Calu3 (cell line): ENCODE results near the gene PSMD8. TPM values are rescaled to one million over a fixed set of nuclear protein-coding genes. Genes with fewer than 3 reads are reported as not detected.
A peak's percentile ranks its signal among the peaks of the same experiment; 100 is the strongest.

Source experiments
- BruUV-seq: library from RNA; stranded (reverse); fragments of 400-500 nt; replicated peaks from 2 replicates; lab custom pipeline; 2021; lab: Mats Ljungman, UMichigan
- CTCF ChIA-PET: fragments of 300-600 bp; sonication (Branson Sonifier 250); formaldehyde crosslinking; loops from one replicate; lab custom pipeline; 2022; ENCODE audit warnings: antibody characterized with exemption; lab: Charles Lee
- DNase-seq: peaks from one replicate; pipeline ENCODE4 v3.0.0; 2022
- H3K27ac Mint-ChIP-seq: one replicate; pipeline ENCODE4 v1.8.0; 2022; ENCODE audit warnings: mixed read lengths; ENCODE audit not compliant: unreplicated experiment
- H3K27me3 Mint-ChIP-seq: one replicate; pipeline ENCODE4 v1.8.0; 2022; ENCODE audit warnings: mixed read lengths; ENCODE audit not compliant: unreplicated experiment
- H3K36me3 Mint-ChIP-seq: one replicate; pipeline ENCODE4 v1.8.0; 2022; ENCODE audit warnings: mild to moderate bottlenecking, moderate library complexity, mixed read lengths; ENCODE audit not compliant: insufficient read depth, unreplicated experiment
- H3K4me1 Mint-ChIP-seq: one replicate; pipeline ENCODE4 v1.8.0; 2022; ENCODE audit warnings: mild to moderate bottlenecking, low read depth, mixed read lengths; ENCODE audit not compliant: unreplicated experiment
- H3K4me3 Mint-ChIP-seq: one replicate; pipeline ENCODE4 v1.8.0; 2022; ENCODE audit warnings: mild to moderate bottlenecking, low read depth, moderate library complexity, mixed read lengths; ENCODE audit not compliant: unreplicated experiment
- H3K9me3 Mint-ChIP-seq: one replicate; pipeline ENCODE4 v1.8.0; 2022; ENCODE audit warnings: low read depth, mixed read lengths; ENCODE audit not compliant: unreplicated experiment
- intact Hi-C: fragments of 100-400 bp; cut with micrococcal nuclease; formaldehyde crosslinking; loops from one replicate; pipeline ENCODE4 v1.10.0; 2022; ENCODE audit not compliant: unreplicated experiment
- total RNA-seq: library from RNA; stranded (reverse); gene quantifications from 2 replicates; pipeline ENCODE4 v1.2.3, GENCODE V29; 2022
- TF ChIP-seq, protein P1 (sequence below): fragments of 200-600 bp; IDR thresholded peaks from one replicate; pipeline ENCODE4 v1.8.0; 2022; ENCODE audit warnings: antibody characterized with exemption; ENCODE audit not compliant: unreplicated experiment

PSMD8 gene
- total RNA-seq, 1 experiment from 2014 or later, result 233 TPM

DNA sequence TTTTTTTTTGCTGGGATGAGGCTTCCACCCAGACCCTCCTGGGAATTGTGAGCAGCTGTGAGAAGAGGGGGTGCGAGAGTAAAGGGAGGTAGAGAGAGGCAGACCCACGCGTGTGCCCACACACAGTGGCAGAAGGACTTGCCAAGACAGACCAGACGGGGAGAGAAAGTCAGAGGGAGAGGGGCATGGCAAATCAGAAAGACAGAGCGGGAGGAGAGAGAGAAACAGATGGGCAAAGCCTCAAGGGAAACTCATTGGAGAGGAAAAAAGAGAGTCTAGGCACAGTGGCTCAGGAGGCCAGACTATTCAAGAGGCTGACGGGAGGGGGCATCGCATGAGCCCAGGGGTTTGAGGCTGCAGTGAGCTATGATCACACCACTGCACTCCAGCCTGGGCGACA lies 21.8 kb upstream of the PSMD8 start:
- TF ChIP-seq, protein P1, sequence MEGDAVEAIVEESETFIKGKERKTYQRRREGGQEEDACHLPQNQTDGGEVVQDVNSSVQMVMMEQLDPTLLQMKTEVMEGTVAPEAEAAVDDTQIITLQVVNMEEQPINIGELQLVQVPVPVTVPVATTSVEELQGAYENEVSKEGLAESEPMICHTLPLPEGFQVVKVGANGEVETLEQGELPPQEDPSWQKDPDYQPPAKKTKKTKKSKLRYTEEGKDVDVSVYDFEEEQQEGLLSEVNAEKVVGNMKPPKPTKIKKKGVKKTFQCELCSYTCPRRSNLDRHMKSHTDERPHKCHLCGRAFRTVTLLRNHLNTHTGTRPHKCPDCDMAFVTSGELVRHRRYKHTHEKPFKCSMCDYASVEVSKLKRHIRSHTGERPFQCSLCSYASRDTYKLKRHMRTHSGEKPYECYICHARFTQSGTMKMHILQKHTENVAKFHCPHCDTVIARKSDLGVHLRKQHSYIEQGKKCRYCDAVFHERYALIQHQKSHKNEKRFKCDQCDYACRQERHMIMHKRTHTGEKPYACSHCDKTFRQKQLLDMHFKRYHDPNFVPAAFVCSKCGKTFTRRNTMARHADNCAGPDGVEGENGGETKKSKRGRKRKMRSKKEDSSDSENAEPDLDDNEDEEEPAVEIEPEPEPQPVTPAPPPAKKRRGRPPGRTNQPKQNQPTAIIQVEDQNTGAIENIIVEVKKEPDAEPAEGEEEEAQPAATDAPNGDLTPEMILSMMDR, result no peak
- no TSS peak for BruUV-seq
- Mint-ChIP-seq H3K27me3 (peaks cover 52% of the 10 kb centered on the region), H3K27ac (no peak overlapping the region), H3K4me3 (no peak overlapping the region), H3K4me1 (no peaks in the 10 kb centered on the region), H3K36me3 (no peaks in the 10 kb centered on the region), H3K9me3 (no peaks in the 10 kb centered on the region)
- no peak for DNase-seq
- CTCF ChIA-PET, result interaction anchor here (0.6 to 1.6 kb wide), 3 partner anchors 22 to 373 kb away, joined by 3 to 6 read pairs (median 3); partner anchors contain the start of gene PSMD8
- intact Hi-C loops, result no loop called here

DNA sequence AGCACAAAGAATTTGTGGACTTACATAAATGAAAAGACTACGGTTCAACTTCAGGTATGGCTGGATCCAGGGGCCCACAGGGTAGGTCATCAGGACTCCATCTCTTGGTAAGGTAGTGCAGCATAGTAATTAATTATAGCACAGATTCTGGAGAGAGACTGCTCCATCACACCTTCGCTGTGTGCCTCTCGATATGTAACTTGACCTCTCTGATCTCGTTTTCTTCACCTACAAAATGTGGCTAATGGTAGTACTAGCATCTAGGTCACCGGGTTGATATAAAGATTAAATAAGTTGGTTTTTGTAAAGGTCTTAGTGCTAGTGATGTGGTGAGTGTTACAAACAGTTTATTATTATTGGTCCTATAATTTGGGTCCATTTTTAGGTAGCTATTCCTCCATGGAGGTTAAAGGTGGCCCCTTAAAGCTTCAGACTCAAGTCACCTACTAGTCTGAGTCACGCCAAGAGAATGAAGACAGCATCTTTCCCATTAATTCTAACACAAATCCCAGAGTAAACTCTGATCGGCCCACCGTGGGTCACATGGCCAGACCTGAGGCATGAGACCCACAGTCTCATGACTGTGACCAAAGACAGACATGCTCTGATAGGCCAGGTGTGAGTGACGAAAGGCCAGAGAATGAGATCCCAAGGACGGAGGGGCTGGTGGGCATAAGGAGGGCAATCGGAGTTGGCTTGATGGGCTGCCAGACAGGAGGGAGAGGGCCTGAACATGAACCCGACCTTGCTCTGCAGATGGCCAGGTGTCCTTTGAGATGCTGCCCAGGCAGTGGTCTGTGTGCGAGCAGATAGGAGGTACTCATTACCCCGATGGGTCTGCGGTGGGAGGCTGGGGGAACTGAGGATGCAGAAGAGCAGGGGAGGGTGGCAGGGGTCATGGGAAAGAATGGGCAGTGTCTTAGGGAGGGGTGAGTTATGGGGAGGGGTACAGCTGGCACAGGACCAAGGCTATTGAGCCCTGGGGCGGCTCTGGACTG lies 18.3 kb upstream of the PSMD8 start:
- CTCF ChIA-PET, result interaction anchor here (0.5 kb wide), 1 partner anchor 112 kb away, joined by 5 read pairs; no protein-coding TSS in a partner anchor
- DNase-seq, result no peak
- intact Hi-C loops, result no loop called here
- no peaks in the 10 kb centered on the region for H3K9me3 Mint-ChIP-seq
- no TSS peak for BruUV-seq
- H3K27me3 Mint-ChIP-seq, result peaks cover 86% of the 10 kb centered on the region
- H3K4me1 Mint-ChIP-seq, result peaks cover 6% of the 10 kb centered on the region
- peaks cover 12% of the 10 kb centered on the region for H3K36me3 Mint-ChIP-seq
- no peak overlapping the region for H3K27ac Mint-ChIP-seq
- no peak overlapping the region for H3K4me3 Mint-ChIP-seq
- TF ChIP-seq, protein P1, result no peak

DNA sequence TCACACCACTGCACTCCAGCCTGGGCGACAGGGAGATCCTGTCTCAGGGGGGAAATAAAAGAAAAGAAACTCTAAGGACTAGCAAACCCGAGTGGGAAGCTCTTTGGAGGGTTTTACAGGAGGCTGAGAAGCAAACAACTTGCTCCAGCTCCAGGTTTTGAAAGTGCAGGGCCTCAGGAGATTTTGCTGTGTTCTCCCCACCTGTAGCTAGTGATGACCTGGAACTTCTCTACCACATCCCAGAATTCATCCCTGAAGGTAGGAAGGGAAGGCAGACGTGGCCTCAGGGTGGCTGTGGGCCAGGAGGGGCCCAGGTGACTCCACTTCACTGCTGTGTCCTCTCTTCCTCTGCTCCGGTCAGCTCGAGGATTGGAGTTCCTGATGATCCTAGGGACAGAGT lies 16.3 kb upstream of the PSMD8 start:
- CTCF ChIA-PET, result no interaction called here
- peaks cover 28% of the 10 kb centered on the region for H3K36me3 Mint-ChIP-seq
- no peak overlapping the region for H3K4me3 Mint-ChIP-seq
- DNase-seq, result no peak
- no peaks in the 10 kb centered on the region for H3K9me3 Mint-ChIP-seq
- peaks cover 11% of the 10 kb centered on the region for H3K4me1 Mint-ChIP-seq
- peaks cover 79% of the 10 kb centered on the region for H3K27me3 Mint-ChIP-seq
- H3K27ac Mint-ChIP-seq, result no peak overlapping the region
- intact Hi-C loops, result no loop called here
- BruUV-seq, result no TSS peak
- TF ChIP-seq, protein P1, result no peak

DNA sequence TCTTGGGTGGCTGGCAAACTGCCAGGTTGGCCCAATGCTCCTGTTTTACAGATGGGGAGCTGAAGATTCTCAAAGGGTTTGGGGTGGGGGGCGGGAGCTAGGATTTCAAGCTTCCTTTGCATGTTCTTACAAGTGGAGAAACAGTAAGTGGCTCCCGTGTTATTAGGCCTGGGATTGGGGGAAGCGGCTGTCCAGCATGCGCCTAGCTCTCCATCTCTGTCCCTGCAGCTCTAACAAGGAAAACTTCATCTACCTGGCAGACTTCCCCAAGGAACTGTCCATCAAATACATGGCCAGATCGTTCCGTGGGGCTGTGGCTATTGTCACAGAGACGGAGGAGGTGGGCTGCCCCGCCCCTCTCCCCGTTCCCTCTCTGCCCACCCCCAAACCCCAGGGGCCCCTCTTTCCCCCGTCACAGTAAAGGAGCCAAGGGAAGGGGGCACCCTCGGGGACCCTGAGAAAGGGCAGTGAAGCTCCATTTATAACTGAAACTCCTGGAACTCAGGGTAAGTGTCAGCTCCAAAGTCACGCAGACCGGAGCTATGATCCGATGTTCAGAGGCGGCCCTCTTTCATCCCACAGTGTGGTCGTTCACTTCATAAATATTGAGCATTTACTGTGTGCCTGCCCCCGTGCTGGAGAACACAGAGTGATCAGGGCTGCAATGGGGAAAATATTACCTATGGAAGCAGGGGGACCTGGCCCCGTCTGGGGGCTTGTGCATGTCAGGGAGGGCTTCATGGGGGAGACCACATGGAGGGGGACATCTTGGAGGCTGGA lies 14.9 kb upstream of the PSMD8 start:
- intact Hi-C loops, result no loop called here
- Mint-ChIP-seq H3K27ac (peak overlapping the region; percentile 6), H3K9me3 (no peaks in the 10 kb centered on the region), H3K27me3 (peaks cover 74% of the 10 kb centered on the region), H3K4me3 (no peak overlapping the region), H3K4me1 (peaks cover 11% of the 10 kb centered on the region), H3K36me3 (peaks cover 28% of the 10 kb centered on the region)
- TF ChIP-seq, protein P1, result no peak
- DNase-seq, result no peak
- CTCF ChIA-PET, result no interaction called here
- no TSS peak for BruUV-seq
